ENCODE measurements around the gene GNL1. TPM values are rescaled to one million over a fixed set of nuclear protein-coding genes. Genes with fewer than 3 reads are reported as not detected.

GNL1 gene
- total and polyA plus RNA-seq, 9 of the 15 experiments (the other 6 are each of a cell fraction or from before 2014, with no cell fraction given), result 0.73 to 112 (median 58.0) TPM

- TF ChIP-seq, protein P1, sequence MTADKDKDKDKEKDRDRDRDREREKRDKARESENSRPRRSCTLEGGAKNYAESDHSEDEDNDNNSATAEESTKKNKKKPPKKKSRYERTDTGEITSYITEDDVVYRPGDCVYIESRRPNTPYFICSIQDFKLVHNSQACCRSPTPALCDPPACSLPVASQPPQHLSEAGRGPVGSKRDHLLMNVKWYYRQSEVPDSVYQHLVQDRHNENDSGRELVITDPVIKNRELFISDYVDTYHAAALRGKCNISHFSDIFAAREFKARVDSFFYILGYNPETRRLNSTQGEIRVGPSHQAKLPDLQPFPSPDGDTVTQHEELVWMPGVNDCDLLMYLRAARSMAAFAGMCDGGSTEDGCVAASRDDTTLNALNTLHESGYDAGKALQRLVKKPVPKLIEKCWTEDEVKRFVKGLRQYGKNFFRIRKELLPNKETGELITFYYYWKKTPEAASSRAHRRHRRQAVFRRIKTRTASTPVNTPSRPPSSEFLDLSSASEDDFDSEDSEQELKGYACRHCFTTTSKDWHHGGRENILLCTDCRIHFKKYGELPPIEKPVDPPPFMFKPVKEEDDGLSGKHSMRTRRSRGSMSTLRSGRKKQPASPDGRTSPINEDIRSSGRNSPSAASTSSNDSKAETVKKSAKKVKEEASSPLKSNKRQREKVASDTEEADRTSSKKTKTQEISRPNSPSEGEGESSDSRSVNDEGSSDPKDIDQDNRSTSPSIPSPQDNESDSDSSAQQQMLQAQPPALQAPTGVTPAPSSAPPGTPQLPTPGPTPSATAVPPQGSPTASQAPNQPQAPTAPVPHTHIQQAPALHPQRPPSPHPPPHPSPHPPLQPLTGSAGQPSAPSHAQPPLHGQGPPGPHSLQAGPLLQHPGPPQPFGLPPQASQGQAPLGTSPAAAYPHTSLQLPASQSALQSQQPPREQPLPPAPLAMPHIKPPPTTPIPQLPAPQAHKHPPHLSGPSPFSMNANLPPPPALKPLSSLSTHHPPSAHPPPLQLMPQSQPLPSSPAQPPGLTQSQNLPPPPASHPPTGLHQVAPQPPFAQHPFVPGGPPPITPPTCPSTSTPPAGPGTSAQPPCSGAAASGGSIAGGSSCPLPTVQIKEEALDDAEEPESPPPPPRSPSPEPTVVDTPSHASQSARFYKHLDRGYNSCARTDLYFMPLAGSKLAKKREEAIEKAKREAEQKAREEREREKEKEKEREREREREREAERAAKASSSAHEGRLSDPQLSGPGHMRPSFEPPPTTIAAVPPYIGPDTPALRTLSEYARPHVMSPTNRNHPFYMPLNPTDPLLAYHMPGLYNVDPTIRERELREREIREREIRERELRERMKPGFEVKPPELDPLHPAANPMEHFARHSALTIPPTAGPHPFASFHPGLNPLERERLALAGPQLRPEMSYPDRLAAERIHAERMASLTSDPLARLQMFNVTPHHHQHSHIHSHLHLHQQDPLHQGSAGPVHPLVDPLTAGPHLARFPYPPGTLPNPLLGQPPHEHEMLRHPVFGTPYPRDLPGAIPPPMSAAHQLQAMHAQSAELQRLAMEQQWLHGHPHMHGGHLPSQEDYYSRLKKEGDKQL (CRISPR knock-in tag; IDR thresholded peaks at IDR 0.05; ENCODE audit: borderline replicate concordance), result no peak
- TF ChIP-seq ZBTB17 (CRISPR knock-in tag; IDR thresholded peaks at IDR 0.05) (peak; percentile 90), ZBTB11 (CRISPR knock-in tag; IDR thresholded peaks at IDR 0.05) (peak in 2 of 3 experiments; percentile 81 to 94; a peak in 4 of 6 replicates), RBBP5 (IDR thresholded peaks at IDR 0.05; ENCODE audit: borderline replicate concordance, insufficient read depth, low read length, poor library complexity, severe bottlenecking) (peak; percentile 93), CCAR2 (IDR thresholded peaks at IDR 0.05; ENCODE audit: low read depth, low read length) (no peak), ZNF764 (CRISPR knock-in tag; IDR thresholded peaks at IDR 0.05; ENCODE audit: low read depth) (no peak), ARID2 (IDR thresholded peaks at IDR 0.05) (no peak), RHOXF2B (CRISPR knock-in tag; conservative IDR thresholded peaks at IDR 0.05) (no peak), HMG20B (CRISPR knock-in tag; IDR thresholded peaks at IDR 0.05) (no peak), HEY1 (CRISPR knock-in tag; IDR thresholded peaks at IDR 0.05; ENCODE audit: borderline replicate concordance) (no peak), TCF3 (CRISPR knock-in tag; IDR thresholded peaks at IDR 0.05) (peak; percentile 18; the same call in 1 of the 2 replicates), ZNF124 (CRISPR knock-in tag; IDR thresholded peaks at IDR 0.05) (no peak), NUFIP1 (IDR thresholded peaks at IDR 0.05; ENCODE audit: partially characterized antibody) (no peak)
- TF ChIP-seq, protein P2, sequence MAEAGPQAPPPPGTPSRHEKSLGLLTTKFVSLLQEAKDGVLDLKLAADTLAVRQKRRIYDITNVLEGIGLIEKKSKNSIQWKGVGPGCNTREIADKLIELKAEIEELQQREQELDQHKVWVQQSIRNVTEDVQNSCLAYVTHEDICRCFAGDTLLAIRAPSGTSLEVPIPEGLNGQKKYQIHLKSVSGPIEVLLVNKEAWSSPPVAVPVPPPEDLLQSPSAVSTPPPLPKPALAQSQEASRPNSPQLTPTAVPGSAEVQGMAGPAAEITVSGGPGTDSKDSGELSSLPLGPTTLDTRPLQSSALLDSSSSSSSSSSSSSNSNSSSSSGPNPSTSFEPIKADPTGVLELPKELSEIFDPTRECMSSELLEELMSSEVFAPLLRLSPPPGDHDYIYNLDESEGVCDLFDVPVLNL (CRISPR knock-in tag; IDR thresholded peaks at IDR 0.05; ENCODE audit: low read depth), result no peak
- TF ChIP-seq, protein P3, sequence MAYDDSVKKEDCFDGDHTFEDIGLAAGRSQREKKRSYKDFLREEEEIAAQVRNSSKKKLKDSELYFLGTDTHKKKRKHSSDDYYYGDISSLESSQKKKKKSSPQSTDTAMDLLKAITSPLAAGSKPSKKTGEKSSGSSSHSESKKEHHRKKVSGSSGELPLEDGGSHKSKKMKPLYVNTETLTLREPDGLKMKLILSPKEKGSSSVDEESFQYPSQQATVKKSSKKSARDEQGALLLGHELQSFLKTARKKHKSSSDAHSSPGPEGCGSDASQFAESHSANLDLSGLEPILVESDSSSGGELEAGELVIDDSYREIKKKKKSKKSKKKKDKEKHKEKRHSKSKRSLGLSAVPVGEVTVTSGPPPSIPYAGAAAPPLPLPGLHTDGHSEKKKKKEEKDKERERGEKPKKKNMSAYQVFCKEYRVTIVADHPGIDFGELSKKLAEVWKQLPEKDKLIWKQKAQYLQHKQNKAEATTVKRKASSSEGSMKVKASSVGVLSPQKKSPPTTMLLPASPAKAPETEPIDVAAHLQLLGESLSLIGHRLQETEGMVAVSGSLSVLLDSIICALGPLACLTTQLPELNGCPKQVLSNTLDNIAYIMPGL (CRISPR knock-in tag; IDR thresholded peaks at IDR 0.05), result peak; percentile 13; the same call in 1 of the 2 replicates
These were observed 14.9 kb upstream of the GNL1 start, which contains the start of gene ABCF1 (continued) for GRCh38 chr6:30571075-30571761.

Data from K562 (cell line).